ENCODE results near the gene IDI2. TPM values are rescaled to one million over a fixed set of nuclear protein-coding genes. Genes with fewer than 3 reads are reported as not detected.
"Not testable (repeated sequence)": the region's sequence is repeated elsewhere in the genome, so short reads cannot be mapped to it uniquely, and the experiment has no call there.

IDI2 gene
- total RNA-seq, 1 donor from 2014 or later, result not detected

DNA sequence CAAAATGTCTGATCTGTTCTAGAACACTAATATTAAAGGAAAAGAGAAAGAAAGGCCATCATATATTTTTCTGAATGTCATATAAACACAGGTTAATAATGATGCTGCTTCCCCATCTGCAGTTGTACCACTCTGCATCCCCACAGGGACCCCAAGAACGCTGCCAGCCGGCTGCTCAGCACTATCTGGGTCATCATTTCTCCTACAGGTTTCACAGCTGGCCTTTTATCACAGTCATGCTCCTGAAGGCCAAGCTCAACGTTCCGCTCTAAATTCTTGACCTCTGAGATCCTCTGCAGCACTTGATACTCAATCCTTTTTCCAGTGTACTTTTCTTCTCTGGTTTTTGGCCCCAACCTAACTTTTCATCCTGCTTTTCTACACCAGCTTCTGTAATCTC lies 18.5 kb upstream of the IDI2 start:
- Histone ChIP-seq H3K4me1 (peaks cover 34% of the 10 kb centered on the region), H3K27ac (peak overlapping the region; percentile 40), H3K36me3 (peaks cover 0 to 32% of the 10 kb centered on the region in 2 donors), H3K9me3 (no peaks in the 10 kb centered on the region), H3K27me3 (no peaks in the 10 kb centered on the region), H3K4me3 (no peak overlapping the region)
- TF ChIP-seq CTCF (IDR thresholded peaks at IDR 0.05) (no peak), POLR2A (IDR thresholded peaks at IDR 0.05) (no peak), POLR2AphosphoS5 (IDR thresholded peaks at IDR 0.05; ENCODE audit: insufficient read depth in 1 of 2, low read depth in 1 of 2) (no peak)
- no peak for DNase-seq (ENCODE audit: extremely low spot score in 2 of 2)
- intact Hi-C loops (cut with DNase I), result no loop called here

GRCh38 chr10:1043532-1043995 lies 17.9 kb upstream of the IDI2 start:
- Histone ChIP-seq H3K4me3 (no peak overlapping the region), H3K36me3 (peaks cover 0 to 32% of the 10 kb centered on the region in 2 donors), H3K27me3 (no peaks in the 10 kb centered on the region), H3K9me3 (no peaks in the 10 kb centered on the region), H3K27ac (peak overlapping the region; percentile 40), H3K4me1 (peaks cover 34% of the 10 kb centered on the region)
- intact Hi-C loops (cut with DNase I), result no loop called here
- TF ChIP-seq POLR2AphosphoS5 (IDR thresholded peaks at IDR 0.05; ENCODE audit: insufficient read depth in 1 of 2, low read depth in 1 of 2) (peak in 1 of 2 donors; percentile 27), POLR2A (IDR thresholded peaks at IDR 0.05) (no peak)
- DNase-seq (ENCODE audit: extremely low spot score in 2 of 2), result no peak

- DNase-seq (ENCODE audit: extremely low spot score in 2 of 2), result no peak
- TF ChIP-seq POLR2A (IDR thresholded peaks at IDR 0.05) (no peak), CTCF (IDR thresholded peaks at IDR 0.05) (no peak), POLR2AphosphoS5 (IDR thresholded peaks at IDR 0.05; ENCODE audit: insufficient read depth in 1 of 2, low read depth in 1 of 2) (no peak)
- Histone ChIP-seq H3K4me3 (no peak overlapping the region), H3K27ac (no peak overlapping the region), H3K36me3 (peaks cover 0 to 36% of the 10 kb centered on the region in 2 donors), H3K4me1 (peaks cover 26% of the 10 kb centered on the region), H3K27me3 (no peaks in the 10 kb centered on the region), H3K9me3 (no peaks in the 10 kb centered on the region)
- intact Hi-C loops (cut with DNase I), result no loop called here
Observed at GRCh38 chr10:1041514-1041913, 15.9 kb upstream of the IDI2 start.

- no peaks in the 10 kb centered on the region for H3K27me3 ChIP-seq
- no peak for DNase-seq (ENCODE audit: extremely low spot score in 2 of 2)
- intact Hi-C loops (cut with DNase I), result no loop called here
- no peak overlapping the region for H3K4me3 ChIP-seq
- H3K4me1 ChIP-seq, result peaks cover 28% of the 10 kb centered on the region
- H3K9me3 ChIP-seq, result no peaks in the 10 kb centered on the region
- H3K27ac ChIP-seq, result no peak overlapping the region
- peaks cover 0 to 36% of the 10 kb centered on the region in 2 donors for H3K36me3 ChIP-seq
- TF ChIP-seq POLR2AphosphoS5 (IDR thresholded peaks at IDR 0.05; ENCODE audit: insufficient read depth in 1 of 2, low read depth in 1 of 2) (no peak), POLR2A (IDR thresholded peaks at IDR 0.05) (no peak), CTCF (IDR thresholded peaks at IDR 0.05) (no peak)
Observed at GRCh38 chr10:1040133-1040532, 14.5 kb upstream of the IDI2 start.

DNA sequence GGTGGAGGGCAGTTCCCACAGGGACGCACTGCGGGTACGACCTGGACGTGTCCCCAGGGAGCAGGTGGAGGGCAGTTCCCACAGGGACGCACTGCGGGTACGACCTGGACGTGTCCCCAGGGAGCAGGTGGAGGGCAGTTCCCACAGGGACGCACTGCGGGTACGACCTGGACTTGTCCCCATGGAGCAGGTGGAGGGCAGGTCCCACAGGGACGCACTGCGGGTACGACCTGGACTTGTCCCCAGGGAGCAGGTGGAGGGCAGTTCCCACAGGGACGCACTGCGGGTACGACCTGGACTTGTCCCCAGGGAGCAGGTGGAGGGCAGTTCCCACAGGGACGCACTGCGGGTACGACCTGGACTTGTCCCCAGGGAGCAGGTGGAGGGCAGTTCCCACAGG lies 13.1 kb upstream of the IDI2 start:
- H3K27me3 ChIP-seq; DNase-seq (ENCODE audit: extremely low spot score in 2 of 2); intact Hi-C loops (cut with DNase I); H3K9me3 ChIP-seq; H3K27ac ChIP-seq; H3K4me3 ChIP-seq: not testable (repeated sequence)
- Histone ChIP-seq H3K4me1 (peaks cover 26% of the 10 kb centered on the region), H3K36me3 (peaks cover 0 to 36% of the 10 kb centered on the region in 2 donors)

DNA sequence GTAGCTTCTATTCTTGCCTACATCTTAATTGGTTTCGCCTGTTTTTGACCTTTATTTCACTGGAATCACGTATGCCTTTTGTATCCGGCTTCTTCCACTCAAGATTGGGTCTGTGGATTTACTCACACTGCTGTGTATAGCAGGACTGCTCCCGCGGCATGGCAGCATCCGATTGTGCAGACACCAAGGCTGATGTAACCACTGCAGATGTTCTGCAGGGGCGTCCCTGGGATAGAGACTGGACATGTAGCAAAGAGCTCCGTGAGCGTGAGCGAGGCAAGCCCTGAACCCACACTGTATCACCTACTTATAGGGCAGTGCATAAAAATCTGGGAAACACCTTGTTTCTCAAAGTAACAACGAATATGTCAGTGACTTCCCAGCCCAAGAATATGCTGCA lies 11.4 kb upstream of the IDI2 start:
- H3K4me1 ChIP-seq, result peaks cover 26% of the 10 kb centered on the region
- no peaks in the 10 kb centered on the region for H3K27me3 ChIP-seq
- intact Hi-C loops (cut with DNase I), result no loop called here
- H3K36me3 ChIP-seq, result peaks cover 0 to 25% of the 10 kb centered on the region in 2 donors
- peak overlapping the region; percentile 69 for H3K27ac ChIP-seq
- H3K4me3 ChIP-seq, result no peak overlapping the region
- no peaks in the 10 kb centered on the region for H3K9me3 ChIP-seq
- TF ChIP-seq POLR2A (IDR thresholded peaks at IDR 0.05) (no peak), CTCF (IDR thresholded peaks at IDR 0.05) (no peak), POLR2AphosphoS5 (IDR thresholded peaks at IDR 0.05; ENCODE audit: insufficient read depth in 1 of 2, low read depth in 1 of 2) (no peak)
- no peak for DNase-seq (ENCODE audit: extremely low spot score in 2 of 2)
